Renal cortical epithelial cell (primary cell): Measurements from ENCODE around the gene GFRA3. TPM values are rescaled to one million over a fixed set of nuclear protein-coding genes. Genes with fewer than 3 reads are reported as not detected.
"Not testable (repeated sequence)": the region's sequence is repeated elsewhere in the genome, so short reads cannot be mapped to it uniquely, and the experiment has no call there.

Experiments
- DNase-seq: peaks from one replicate; pipeline ENCODE4 v3.0.0-alpha.2; 2011; ENCODE audit warnings: low read depth
- total RNA-seq: library from RNA; depleted of rRNA; stranded (reverse); fragments of >200 nt; gene quantifications from 2 replicates; pipeline ENCODE4 v1.2.3, GENCODE V29; 2014

Gene GFRA3, protein sequence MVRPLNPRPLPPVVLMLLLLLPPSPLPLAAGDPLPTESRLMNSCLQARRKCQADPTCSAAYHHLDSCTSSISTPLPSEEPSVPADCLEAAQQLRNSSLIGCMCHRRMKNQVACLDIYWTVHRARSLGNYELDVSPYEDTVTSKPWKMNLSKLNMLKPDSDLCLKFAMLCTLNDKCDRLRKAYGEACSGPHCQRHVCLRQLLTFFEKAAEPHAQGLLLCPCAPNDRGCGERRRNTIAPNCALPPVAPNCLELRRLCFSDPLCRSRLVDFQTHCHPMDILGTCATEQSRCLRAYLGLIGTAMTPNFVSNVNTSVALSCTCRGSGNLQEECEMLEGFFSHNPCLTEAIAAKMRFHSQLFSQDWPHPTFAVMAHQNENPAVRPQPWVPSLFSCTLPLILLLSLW
- total RNA-seq, result not detected in 2 replicates

DNA sequence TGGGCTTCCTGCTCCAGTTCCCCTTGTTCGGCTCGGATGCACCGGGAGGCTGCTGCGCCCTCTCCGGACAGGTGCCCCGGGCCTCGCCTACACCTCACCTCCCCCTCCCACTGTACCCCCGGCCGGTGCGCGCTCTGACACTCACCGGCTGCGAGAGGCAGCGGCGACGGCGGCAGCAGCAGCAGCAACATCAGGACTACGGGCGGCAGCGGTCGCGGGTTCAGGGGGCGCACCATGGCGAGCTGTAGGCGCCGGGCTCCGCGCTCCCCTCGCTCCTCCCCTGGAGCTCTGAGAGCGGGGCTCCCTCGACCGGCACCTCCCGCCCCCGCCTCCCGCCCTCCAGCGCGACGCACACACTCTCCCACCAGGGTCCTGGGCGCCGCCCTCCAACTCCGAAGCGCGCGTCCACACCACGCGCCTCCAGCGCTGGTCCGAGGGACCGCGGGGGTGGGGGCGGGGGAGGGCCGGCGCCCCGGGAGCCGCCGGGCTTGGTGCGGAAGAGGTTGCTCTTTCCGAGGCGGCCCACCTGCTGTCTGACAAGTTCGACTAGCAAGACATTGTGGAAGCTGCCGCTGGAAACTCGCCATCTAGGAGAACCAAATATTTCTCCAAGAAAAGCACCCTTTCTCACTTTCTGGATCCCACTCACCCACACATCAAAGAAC lies at the start of gene GFRA3:
Gene GFRA3 (minus strand): TSS at position 433 of the 665 bp plus-strand sequence. CDS start 197 bp downstream, at position 236.
- DNase-seq, result no peak

DNA sequence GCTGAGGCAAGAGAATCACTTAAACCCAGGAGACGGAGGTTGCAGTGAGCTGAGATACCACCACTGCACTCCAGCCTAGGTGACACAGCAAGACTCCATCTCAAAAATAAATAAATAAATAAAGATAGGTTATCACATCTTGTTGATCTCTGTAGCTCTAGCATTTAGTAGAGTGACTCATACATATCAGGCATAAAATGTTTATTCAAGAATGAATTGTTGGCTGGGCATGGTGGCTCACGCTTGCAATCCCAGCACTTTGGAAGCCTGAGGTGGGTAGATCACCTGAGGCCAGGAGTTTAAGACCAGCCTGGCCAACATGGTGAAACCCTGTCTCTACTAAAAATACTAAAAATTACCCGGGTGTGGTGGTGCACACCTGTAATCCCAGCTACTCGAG lies 43.8 kb upstream of the GFRA3 start:
- DNase-seq, result not testable (repeated sequence)

DNA sequence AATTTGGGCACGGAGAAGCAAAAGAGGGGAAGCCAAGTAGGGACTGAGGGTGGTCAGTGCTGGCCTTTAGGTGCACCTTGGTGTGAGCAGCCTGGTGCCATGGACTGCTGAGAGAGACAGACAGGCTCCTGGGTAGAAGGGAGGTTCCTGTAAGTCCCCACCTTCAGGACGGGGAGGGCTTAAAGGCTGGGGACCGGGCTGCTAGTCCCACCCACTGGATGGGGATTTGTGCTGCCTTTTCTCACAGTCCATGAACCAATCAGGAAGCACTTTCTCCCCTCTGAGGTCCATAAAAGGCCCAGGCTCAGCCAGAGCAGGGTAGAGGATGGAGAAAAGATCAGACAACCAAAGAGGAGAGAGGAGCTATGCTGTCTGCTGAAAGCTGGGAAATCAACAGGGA lies 41.9 kb upstream of the GFRA3 start:
- no peak for DNase-seq

DNA sequence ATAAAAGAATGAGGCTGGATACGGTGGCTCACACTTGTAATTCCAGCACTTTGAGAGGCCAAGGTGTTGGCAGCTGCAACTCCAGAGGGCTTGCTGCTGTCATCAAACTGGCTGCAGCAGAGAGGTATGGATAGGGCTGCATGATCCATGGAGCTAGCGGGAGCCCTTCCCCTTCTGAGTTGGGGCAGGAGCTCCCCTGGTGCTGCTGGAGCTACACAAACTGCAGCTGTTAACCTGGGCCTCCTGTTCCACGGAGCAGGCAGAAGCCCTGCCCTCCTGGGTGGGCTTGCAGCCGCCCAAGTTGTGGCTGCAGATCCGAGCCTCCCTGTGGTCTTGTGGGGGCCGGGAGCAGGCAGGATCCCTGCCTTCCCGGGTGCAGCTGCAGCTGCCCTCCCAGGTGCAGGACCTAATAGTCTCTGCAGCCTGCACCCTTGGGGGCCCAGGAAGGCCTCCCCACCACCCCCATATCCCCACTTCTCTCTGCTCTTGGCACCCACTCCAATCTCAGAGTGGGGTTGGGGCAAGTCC lies 41.4 kb upstream of the GFRA3 start:
- no peak for DNase-seq

DNA sequence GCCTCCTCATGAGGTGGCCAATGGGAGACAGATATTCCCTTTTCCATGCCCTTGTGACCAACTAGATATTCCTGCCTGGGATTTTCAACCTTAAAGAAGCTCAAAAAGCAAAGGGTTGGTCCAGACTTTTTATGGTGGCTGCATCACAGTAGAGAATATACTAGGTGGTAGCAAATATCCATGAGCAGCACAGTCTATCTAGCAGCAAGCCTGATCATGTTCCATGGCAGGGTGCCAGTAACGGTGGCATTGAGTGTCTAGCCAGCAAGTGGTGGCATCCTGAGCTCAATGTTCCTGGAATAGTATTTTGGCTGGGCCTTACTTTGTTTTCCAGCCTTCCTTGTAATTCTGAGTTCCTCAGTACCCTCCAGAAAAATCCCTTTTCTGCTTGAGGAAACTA lies 31.4 kb upstream of the GFRA3 start:
- no peak for DNase-seq

DNA sequence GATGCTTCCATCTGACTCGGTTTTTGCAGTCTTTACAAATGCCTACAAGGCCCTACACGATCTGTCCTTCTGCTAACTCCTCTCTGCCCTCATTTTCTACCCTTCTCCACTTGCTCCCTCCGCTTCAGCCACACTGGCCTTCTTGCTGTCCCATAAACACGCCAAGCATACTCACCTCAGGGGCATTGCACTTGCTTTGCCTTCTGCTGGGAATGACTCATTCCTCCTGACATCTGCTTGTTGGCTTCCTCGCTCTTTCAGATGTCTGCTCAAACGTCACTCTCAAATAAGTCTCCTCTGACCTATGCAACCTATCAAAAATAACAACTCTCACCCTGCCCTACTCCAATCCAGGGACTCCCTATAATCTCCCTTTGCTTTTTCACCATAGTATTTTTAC lies 29.0 kb upstream of the GFRA3 start:
- peak; percentile 15 for DNase-seq

DNA sequence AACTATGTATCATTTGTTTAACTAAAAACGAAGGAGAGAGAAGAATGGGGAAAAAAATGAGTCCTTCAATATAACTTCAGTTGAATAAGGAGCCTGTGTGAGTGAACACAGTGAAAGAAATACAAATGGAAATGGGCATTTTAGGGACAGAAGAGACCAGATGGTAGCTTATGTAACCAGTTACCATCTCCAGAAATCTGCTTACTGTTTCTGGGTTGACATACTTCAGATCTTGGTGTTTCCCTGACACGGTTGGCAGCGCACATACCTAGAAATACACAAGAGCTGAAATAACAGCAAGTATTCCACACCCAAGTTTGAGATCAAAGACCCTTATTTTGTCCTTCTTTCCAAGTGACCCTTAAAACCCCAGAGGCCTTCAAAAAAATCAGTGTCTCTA lies 14.9 kb upstream of the GFRA3 start:
- DNase-seq, result no peak

DNA sequence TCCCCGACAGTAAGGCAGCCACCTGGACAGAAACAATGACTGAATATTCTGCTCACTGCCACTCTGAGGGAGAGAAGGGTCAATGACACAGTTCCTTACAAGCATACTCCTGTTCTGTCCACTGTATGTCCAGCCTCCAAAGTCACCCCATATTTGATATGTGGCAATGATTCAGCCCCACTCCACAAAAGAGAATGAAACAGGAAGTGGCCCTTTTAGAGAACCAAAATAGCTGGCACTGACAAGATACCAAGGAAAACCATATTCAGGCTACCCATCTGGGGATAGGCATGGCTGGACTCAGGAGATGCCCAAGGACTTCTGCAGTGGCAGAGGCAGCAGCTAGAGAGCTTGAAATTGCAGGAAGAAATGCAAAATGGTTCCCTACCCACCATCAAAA lies 12.8 kb upstream of the GFRA3 start:
- no peak for DNase-seq

DNA sequence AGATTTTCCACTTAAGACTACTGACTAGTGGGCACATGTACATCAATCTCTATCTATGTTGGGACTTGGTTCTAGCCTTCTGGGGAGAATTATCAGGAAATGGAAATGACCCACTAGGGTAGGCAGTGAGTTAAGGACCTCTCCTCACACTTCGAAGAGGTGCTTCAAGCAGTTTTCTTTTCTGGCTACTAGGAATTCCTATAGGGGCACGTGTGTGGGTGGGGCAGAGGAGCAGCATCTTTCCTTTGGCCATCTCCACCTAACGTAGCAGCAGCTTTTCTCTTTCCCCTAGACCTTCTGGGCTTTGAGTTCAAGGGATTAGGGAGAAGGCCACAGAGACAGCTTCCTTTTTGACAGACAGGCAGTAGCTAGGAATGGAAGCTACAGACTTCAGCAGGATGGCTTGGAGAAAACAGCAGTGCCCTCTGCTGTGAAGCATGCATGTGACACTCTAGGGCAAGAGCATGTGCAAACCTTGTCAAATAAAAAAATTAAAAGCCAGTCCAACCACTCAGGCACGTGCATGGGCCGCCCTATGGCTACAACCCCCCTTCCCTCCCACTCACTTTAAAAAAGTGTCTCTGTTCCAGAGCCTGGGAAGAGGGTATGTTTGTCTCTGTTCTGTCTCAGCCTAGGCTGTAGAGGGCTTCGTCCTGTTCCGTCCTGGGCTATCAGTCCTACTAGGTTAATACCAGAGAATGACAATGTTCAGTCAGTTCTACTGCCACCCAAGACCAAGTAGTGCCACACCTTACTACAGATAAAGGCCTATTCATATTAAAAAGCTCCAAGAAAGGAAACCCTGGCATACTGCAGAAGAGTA lies 8.7 kb upstream of the GFRA3 start:
- peak; percentile 69 for DNase-seq

DNA sequence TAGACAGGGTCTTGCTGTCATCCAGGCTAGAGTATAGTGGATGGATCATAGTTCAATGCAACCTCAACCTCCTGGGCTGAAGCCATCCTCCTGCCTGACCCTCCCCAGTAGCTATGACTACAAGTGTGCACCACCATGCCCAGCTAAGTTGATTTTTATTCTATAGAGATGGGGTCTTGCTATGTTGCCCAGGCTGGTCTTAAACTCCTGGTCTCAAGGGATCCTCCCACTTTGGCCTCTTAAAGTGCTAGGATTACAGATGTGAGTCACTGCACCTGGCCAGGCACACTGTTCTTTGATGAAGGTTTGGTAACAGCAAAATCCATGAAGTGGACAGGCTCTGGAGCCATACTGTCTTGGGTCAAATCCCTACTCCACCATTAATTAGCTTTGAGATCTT lies 6.5 kb upstream of the GFRA3 start:
- no peak for DNase-seq

DNA sequence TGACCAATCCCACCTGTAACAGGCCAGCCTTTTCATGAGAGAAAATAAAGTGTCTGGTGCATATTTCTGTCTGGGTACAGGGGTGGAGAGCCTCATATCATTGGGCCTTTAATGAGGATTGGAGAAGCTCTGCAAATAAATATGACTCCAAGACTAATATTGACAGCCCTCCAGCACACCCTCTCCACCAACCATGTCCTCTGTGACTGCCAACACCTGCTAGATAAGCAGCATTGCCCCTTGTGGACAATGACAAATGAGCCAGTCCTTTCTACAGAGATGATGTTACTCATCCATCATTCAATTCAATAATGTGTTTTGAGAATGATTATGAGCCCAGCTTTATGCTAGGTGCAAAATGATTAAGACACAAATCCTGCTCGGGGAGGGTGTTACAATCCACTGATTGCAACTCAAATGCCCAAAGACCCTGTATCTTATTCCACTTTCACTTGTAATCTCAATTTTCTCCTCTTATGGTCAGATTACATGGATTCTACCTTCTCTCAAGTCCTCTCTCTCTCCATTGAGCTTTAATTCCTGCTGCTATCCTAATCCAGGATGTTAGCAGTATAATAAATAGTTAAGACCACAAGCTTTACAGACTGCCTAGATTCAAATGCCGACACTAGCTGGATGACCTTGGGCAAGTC lies 2.1 kb upstream of the GFRA3 start:
- no peak for DNase-seq

DNA sequence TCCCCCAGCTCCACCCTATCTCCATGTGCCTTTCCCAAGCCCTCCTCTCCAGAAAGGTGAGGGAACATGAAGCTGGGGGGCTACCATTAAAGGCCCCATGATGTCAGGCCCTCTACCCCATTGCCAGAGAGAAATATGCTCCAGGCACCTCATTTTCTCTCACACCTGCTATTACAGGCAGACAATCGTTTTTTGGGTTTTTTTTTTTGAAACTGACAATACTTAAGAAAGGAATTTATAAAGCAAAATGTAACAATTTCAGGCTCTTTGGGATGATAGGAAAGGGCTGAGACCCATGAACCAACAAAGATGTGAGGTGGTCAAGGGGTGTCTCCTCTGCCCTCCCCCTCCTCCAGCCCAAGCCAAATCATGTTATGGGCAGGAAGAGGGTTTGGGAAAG lies 1.5 kb upstream of the GFRA3 start:
- DNase-seq, result no peak

DNA sequence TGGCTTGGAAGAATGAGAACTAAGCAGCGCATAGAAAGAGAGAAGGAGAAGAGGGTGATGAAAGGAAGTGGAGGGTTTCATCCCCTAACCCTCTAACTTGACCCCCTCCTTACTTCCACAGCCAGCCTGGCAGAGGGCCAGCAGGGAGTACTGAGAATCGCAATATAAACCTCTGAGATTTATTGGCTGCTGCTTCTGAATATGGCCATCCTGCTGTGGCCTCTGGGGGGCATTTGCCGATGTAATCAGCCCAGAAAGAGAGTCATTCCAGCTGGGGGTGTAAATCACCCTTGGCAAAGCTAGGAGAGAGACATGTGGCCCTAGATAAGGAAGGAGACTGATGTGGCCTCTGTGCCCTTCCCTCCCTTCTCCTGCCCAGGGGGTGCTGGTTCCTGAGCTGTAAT lies 960 bp upstream of the GFRA3 start:
- no peak for DNase-seq

DNA sequence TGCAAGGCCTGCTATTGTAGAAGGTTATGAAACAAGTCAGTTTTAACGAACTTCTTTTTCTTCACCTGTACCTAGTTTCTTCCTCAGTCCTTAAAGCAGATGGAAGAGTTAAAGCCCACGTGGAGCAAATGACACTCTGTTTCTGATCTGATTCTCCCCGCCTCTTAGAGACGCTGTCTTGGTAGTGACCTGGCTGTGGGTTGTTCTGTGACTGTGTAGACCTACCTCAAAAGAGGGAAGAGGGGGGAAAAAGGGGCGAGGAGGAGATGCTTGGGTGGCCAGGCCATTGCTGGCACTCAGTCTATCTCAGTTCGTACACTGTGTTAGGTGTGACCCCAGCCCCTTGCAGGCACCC lies 610 bp downstream of the GFRA3 start:
- DNase-seq, result no peak

DNA sequence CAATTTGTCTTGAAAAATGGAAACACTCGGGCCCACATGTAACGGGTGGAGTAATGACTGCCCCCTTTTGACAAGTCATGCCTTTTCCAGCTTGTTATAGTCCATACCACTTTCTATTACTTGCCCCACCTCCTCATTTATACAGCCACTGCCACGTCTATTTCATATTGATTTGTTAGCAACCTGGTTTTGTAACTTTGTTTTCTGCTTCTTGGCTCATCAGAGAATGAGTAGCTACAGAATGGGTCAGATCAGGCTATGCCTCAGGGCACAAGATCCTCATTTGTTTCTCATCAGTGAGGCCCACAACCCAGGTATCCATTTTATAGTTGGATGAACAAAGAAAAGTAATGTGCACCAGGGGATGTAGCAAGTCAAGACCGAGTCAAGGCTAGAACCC lies 1.7 kb downstream of the GFRA3 start:
- DNase-seq, result no peak

DNA sequence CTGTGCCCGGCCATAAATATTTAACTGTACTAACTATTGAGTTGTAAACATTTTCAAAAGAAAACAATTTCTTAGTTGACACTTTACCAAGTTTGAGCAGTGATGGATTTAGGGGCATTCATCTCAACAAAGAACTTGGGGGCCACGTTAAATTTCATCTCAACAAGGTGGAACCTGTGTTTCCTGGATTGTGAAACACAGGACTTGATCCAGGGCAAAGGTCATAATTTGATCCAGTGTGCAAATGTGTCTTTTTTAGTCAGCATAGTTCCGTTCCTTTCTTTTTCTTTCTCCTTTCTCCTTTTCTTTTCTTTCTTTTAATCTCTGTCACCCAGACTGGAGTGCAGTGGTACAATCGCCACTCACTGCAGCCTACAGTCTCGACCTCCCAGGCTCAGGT lies 3.1 kb downstream of the GFRA3 start:
- DNase-seq, result no peak

DNA sequence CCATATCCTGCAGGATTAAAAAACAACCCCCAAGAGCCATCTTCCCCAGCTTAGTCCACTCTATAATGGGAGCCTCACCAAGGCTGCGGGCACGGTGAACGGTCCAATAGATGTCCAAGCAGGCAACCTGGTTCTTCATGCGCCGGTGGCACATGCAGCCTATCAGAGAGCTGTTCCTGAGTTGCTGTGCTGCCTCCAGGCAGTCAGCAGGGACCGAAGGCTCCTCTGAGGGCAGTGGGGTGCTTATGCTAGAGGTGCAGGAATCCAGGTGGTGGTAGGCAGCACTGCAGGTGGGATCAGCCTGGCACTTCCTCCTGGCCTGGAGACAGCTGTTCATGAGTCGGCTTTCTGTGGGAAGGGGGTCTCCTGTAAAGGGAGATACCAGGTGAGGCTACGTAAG lies 10.2 kb downstream of the GFRA3 start:
- no peak for DNase-seq

DNA sequence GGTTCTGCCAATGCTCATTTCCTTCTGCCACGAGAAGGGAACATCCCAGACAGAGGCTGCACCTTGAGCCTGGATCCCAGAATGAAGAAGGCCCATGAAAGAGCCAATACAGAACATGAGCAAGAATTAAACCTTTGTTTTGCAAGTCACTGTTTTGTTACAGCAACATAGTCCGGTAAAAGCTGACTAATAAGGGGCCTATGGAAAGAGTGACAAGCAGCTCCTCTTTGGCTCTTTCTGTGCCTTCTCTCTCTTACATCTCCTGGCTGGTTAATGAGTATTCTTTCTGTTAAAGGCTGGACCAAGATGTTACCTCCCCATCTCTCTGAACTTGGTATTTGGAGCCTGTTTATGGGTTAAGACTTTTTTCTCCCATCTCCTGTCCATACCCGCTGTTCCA lies 10.8 kb downstream of the GFRA3 start:
- no peak for DNase-seq

DNA sequence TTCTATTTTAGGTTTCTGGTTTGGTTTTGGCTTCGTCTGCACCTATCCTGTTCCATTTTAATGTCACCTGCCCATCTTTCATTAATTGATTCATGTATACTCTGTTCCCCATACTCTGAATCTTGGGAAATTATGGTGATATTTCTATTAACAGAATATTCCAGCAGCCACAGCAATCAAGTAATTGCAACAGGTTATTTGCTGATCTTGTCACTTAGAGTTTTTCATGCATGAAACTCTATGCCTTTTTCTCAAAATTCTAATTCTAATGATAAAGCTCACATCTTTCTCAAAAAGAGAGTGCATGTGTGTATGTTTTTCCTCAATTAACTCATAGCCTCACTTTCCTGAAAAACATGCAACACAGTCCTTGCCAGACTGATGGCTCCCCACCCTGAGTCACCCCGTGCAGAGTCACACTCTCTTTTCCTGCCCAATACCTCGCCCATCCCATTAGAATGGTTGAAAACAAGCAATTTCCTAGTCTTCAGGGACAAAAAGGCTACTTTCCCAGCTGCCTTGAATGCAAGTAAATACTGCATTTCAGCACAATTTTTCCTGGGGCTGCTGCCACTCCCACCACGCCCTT lies 15.6 kb downstream of the GFRA3 start:
- no peak for DNase-seq

DNA sequence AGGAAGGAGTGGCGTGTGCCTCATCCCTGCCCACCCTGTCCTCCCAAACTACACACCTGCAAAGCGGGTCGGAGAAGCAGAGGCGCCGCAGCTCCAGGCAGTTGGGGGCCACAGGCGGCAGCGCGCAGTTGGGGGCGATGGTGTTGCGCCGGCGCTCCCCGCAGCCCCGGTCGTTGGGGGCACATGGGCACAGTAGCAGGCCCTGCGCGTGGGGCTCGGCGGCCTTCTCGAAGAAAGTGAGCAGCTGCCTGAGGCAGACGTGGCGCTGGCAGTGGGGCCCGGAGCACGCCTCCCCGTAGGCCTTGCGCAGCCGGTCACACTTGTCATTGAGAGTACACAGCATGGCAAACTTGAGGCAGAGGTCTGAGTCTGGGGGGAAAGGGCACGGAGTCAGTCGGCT lies 16.8 kb downstream of the GFRA3 start:
- no peak for DNase-seq

DNA sequence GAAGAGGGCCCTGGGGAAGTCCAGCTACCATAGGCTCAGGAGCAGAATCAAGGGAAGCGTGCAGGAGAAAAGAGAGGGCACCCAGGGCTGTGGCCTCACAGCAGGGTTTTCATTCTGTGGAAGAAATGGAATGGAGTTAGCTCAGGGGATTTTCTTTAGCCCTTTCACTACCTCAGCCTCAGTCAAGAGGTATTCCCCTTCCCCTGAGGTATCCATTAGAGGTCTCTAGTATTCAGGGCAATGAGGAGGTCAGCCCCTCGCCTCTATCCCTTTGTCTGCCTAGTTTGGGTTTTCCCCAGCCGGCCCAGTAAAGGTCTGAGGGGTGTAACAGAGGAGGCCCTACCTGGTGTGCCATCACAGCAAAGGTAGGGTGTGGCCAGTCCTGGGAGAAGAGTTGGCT lies 21.5 kb downstream of the GFRA3 start:
- DNase-seq, result no peak

DNA sequence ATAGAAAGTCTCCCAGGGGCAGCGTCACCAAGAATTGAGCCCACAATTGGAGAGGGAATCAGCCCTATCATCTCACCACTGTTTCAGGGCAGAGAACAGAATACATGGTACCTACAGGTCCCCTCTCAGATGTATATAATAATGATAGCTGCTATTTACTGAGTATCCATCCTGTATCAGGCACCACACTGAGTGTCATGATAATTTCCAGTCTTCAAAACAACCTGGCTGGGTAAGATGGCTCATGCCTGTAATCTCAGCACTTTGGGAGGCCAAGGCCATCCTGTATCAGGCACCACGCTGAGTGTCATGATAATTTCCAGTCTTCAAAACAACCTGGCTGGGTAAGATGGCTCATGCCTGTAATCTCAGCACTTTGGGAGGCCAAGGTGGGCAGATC lies 26.6 kb downstream of the GFRA3 start:
- not testable (repeated sequence) for DNase-seq
